ENCODE measurements around the gene RNF44. TPM values are rescaled to one million over a fixed set of nuclear protein-coding genes. Genes with fewer than 3 reads are reported as not detected.

Gene RNF44
- total RNA-seq, 1 experiment from 2014 or later = 172 TPM

GRCh38 chr5:176553260-176554085 is 16.3 kb upstream of the RNF44 start:
- Histone ChIP-seq H3T11ph (ENCODE audit: low read length) (no peak overlapping the region), H2BK120ac (ENCODE audit: low read depth, low read length, poor library complexity, severe bottlenecking) (no peak overlapping the region), H3K79me1 (ENCODE audit: insufficient read depth, low read depth, low read length, poor library complexity, severe bottlenecking) (no peaks in the 10 kb centered on the region), H3K79me2 (ENCODE audit: insufficient read depth, low read length) (no peaks in the 10 kb centered on the region), H3K56ac (ENCODE audit: insufficient read length, low read depth, low read length) (no peak overlapping the region), H2BK5ac (ENCODE audit: insufficient read length, low read length) (no peak overlapping the region), H3K4ac (ENCODE audit: low read depth, low read length) (no peak overlapping the region), H2BK20ac (ENCODE audit: low read depth, low read length, poor library complexity, severe bottlenecking) (no peak overlapping the region), H3K27ac (ENCODE audit: insufficient read length, low read depth, low read length) (no peak overlapping the region), H2AFZ (ENCODE audit: low read length) (no peak overlapping the region), H3K23me2 (ENCODE audit: insufficient read length, low read depth, low read length, poor library complexity, severe bottlenecking) (no peaks in the 10 kb centered on the region), H3K9me3 (ENCODE audit: control insufficient read depth, low read depth, low read length) (no peaks in the 10 kb centered on the region), H3K9ac (ENCODE audit: extremely low read depth, insufficient read length, low read length) (no peak overlapping the region), H3K27me3 (ENCODE audit: insufficient read depth, low read length) (no peaks in the 10 kb centered on the region), H3K18ac (ENCODE audit: insufficient read length, low read depth, low read length) (no peak overlapping the region), H2BK12ac (ENCODE audit: insufficient read length, low read depth, low read length) (no peak overlapping the region), H4K91ac (ENCODE audit: insufficient read length, low read depth, low read length) (no peak overlapping the region), H4K20me1 (ENCODE audit: control insufficient read depth, insufficient read depth, insufficient read length) (no peaks in the 10 kb centered on the region), H2BK15ac (ENCODE audit: low read depth, low read length) (no peak overlapping the region), H4K8ac (replicated peaks; ENCODE audit: insufficient read length, low read depth, low read length) (no peak overlapping the region), H3K23ac (ENCODE audit: insufficient read length, low read depth, low read length) (no peak overlapping the region), H2AK5ac (ENCODE audit: insufficient read length, low read length) (no peak overlapping the region), H4K5ac (ENCODE audit: insufficient read length, low read depth, low read length) (no peak overlapping the region), H3K4me2 (ENCODE audit: insufficient read depth, insufficient read length, low read length) (no peak overlapping the region), H3K14ac (ENCODE audit: insufficient read depth, low read length) (no peak overlapping the region), H3K4me1 (ENCODE audit: insufficient read depth, low read length) (no peaks in the 10 kb centered on the region)
- Mint-ChIP-seq H3K36me3 (ENCODE audit: insufficient read depth in 1 of 3, low read depth in 3 of 3) (no peaks in the 10 kb centered on the region), H3K27ac (no peak overlapping the region; a peak in 2 of 7 replicates), H3K4me3 (no peak overlapping the region), H3K9me3 (no peaks in the 10 kb centered on the region), H3K27me3 (ENCODE audit: low read depth) (peaks cover 15% of the 10 kb centered on the region), H3K4me1 (peaks cover 15 to 20% of the 10 kb centered on the region in 2 experiments)
- WGBS (ENCODE audit: extremely low coverage, insufficient read length, low lambda C conversion rate) = no CpG with 5 or more reads among the region's 18 CpGs
- TF ChIP-seq CTCF (conservative IDR thresholded peaks at IDR 0.05) = no peak
- DNase-seq = no peak

Data from H9 (cell line).